Activated naive CD8-positive, alpha-beta T cell treated with anti-CD3 and anti-CD28 coated beads, Interleukin-2, amount 50 U/mL, for 16 hours (primary cell): ENCODE measurements around the gene FAXC.
"Not testable (repeated sequence)": the region's sequence is repeated elsewhere in the genome, so short reads cannot be mapped to it uniquely, and the experiment has no call there.

Experiments used
- DNase-seq: peaks from one replicate; pipeline ENCODE4 v3.0.0-alpha.2; 2020; ENCODE audit warnings: low read depth, low spot score

FAXC gene

GRCh38 chr6:99287523-99287922 is 62.0 kb downstream of the FAXC start:
- no peak for DNase-seq

GRCh38 chr6:99285881-99286280 is 63.6 kb downstream of the FAXC start:
- no peak for DNase-seq

- DNase-seq: no peak
These were observed 66.9 kb downstream of the FAXC start for GRCh38 chr6:99282479-99283062.

- DNase-seq: no peak
These were observed 72.7 kb downstream of the FAXC start for GRCh38 chr6:99276747-99277146.

- DNase-seq: no peak
These were observed 78.6 kb downstream of the FAXC start for GRCh38 chr6:99270826-99271225.

GRCh38 chr6:99270030-99270429 is 79.4 kb downstream of the FAXC start:
- DNase-seq: no peak

- DNase-seq: no peak
These were observed 80.3 kb downstream of the FAXC start for GRCh38 chr6:99269207-99269606.

GRCh38 chr6:99266996-99267395 is 82.5 kb downstream of the FAXC start:
- DNase-seq: not testable (repeated sequence)

GRCh38 chr6:99265447-99265846 is 84.0 kb downstream of the FAXC start:
- not testable (repeated sequence) for DNase-seq

- DNase-seq: no peak
These were observed 94.6 kb downstream of the FAXC start for GRCh38 chr6:99254616-99255550.

GRCh38 chr6:99253271-99253670 is 96.2 kb downstream of the FAXC start:
- DNase-seq: no peak

GRCh38 chr6:99252421-99252820 is 97.1 kb downstream of the FAXC start:
- no peak for DNase-seq

GRCh38 chr6:99250476-99250875 is 99.0 kb downstream of the FAXC start:
- no peak for DNase-seq

- no peak for DNase-seq
These were observed 102.9 kb downstream of the FAXC start for GRCh38 chr6:99246602-99247001.

GRCh38 chr6:99241905-99242534 is 107.5 kb downstream of the FAXC start:
- no peak for DNase-seq

- DNase-seq: no peak
These were observed 113.5 kb downstream of the FAXC start for GRCh38 chr6:99236010-99236409.

- DNase-seq: no peak
These were observed 116.3 kb downstream of the FAXC start for GRCh38 chr6:99233219-99233618.

- DNase-seq: no peak
These were observed 117.4 kb downstream of the FAXC start for GRCh38 chr6:99232056-99232455.

- no peak for DNase-seq
These were observed 124.3 kb downstream of the FAXC start for GRCh38 chr6:99225172-99225571.
